Stimulated activated CD4-positive, alpha-beta T cell treated with anti-CD3 and anti-CD28 coated beads, Interleukin-4, amount 100 ng/mL, for 4 hours (primary cell): Measurements from ENCODE around the gene HBM.
"Not testable (repeated sequence)": the region's sequence is repeated elsewhere in the genome, so short reads cannot be mapped to it uniquely, and the experiment has no call there.

Experiments
- DNase-seq, 2 experiments: peaks; one replicate each; pipeline ENCODE4 v3.0.0-alpha.2; 2020

Gene HBM

DNA sequence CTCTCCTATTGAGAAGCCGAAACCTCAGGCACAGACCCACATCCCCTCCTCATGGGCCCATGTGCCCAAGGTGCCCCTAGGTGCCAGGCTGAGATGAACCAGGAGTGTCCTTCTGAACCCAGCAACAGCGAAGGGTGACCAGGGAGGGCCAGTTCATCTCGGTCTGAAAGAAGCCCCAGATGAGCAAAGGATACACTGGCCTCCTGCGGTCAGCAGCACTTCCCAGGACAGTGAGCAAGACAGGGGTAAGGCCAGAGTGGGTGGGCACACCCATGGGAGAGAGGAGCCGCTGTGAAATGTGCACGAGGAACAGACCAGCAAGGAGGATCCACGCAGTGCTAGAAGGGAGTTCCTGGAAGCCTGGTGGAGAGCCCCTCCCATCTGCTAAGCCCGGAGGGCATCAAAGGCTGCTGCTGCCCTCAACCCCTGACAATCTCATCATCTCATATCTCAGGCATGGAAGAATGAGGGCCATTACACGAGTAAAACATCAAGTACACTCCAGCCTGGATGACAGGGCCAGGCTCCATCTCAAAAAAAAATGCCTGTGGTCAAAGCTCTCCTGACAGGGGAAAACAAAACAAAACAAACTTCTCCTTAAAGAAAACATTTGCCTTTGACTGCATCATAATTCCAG lies 16.6 kb upstream of the HBM start:
- DNase-seq: no peak

GRCh38 chr16:152141-153128 lies 13.3 kb upstream of the HBM start, which contains the start of gene HBZ:
HBZ (plus strand) TSS chr16:152644; CDS start chr16:152910, 266 bp downstream.
- no peak for DNase-seq

DNA sequence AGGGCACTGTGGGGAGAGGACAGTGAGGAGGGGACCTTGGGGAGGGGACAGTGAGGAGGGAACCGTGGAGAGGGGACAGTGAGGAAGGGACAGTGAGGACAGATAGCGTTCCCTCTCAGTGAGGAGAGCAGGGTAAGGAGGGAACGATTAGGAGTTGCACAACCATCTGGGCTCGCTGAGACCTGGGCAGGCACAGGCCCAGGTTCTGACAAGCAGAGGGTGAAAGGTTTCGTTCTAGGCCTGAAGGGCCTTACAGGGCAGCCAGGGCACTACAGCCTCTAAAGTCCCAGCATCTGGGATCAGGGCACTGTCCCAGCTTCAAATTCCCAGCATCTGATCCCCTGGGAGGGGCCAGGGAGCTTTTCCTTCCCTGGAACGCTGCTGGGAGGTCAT lies 12.7 kb upstream of the HBM start:
- not testable (repeated sequence) for DNase-seq

- DNase-seq: not testable (repeated sequence)
Observed at GRCh38 chr16:153550-154216, 12.1 kb upstream of the HBM start.

- no peak for DNase-seq
Observed at GRCh38 chr16:154217-155030, 11.4 kb upstream of the HBM start.

DNA sequence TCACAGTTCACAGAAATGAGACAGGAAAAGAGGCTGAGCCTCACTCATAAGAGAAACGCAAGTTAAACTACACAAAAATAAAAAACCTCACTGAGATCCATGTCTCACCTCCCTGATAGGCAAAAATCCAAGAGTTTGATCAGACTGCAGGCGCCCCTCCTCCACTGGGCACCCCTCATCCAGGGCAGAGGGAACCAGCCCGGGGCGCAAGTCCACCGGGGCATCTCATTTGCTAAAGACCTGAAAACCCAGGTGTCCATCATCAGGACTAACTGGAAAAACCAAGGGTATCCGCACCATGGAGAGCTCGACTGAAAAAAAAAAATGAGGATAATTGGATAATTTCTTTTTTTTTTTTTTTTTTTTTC lies 10.8 kb upstream of the HBM start:
- no peak for DNase-seq

DNA sequence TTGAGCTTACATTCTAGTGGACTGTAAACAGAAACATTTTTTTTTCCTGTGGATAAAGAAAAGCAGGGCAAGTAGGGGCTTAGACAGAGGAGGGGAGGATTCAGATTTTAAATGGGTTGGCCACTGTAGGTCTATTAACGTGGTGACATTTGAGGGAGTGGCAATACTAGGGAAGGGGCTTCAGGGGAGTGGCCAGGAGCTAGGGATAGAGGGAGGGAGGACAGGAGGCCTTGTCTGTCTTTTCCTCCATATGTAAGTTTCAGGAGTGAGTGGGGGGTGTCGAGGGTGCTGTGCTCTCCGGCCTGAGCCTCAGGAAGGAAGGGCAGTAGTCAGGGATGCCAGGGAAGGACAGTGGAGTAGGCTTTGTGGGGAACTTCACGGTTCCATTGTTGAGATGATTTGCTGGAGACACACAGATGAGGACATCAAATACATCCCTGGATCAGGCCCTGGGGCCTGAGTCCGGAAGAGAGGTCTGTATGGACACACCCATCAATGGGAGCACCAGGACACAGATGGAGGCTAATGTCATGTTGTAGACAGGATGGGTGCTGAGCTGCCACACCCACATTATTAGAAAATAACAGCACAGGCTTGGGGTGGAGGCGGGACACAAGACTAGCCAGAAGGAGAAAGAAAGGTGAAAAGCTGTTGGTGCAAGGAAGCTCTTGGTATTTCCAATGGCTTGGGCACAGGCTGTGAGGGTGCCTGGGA lies 6.5 kb upstream of the HBM start:
- no peak for DNase-seq

GRCh38 chr16:160242-160641 lies 5.5 kb upstream of the HBM start:
- DNase-seq: not testable (repeated sequence)

- DNase-seq: no peak
Observed at GRCh38 chr16:160691-161190, 5.0 kb upstream of the HBM start.

DNA sequence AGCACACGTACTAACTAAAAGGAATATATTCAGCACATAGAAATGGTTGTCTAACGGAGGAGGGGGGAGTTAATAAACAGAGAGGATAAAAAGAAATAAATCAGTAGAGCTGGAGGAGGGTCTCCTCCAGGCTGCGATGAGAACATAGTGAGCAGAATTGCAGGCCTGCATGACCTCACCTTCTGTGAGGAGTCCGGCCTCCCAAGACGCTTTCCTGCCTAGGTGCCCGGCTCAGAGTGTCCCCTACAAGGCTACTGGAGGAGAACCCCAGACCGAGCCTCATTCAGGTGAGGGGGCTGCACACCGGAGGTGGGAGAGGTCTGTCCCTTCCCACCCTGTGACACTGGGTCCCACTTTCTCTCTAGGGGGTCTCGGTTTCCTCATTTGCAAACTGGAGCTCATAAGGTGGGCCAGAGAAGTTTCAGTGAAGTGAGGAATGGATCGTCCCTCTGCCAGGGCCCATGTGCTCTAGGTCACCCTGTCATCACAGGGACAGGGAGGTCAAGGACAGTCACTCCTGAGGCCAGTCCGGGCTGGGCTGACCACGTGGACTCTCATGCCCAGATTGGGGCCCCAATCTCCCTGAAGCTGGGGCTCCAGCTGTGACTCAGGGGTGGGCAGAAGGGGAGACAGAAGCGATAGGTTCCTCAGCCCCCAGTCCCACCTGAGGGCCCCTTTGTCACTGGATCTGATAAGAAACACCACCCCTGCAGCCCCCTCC lies 3.3 kb upstream of the HBM start:
- no peak for DNase-seq

GRCh38 chr16:163139-163538 lies 2.6 kb upstream of the HBM start:
- not testable (repeated sequence) for DNase-seq

GRCh38 chr16:163696-164095 lies 2.1 kb upstream of the HBM start:
- not testable (repeated sequence) for DNase-seq

GRCh38 chr16:164134-164823 lies 1.5 kb upstream of the HBM start:
- DNase-seq: not testable (repeated sequence)

GRCh38 chr16:164827-165538 lies 795 bp upstream of the HBM start:
- no peak for DNase-seq

GRCh38 chr16:166375-167121 lies 770 bp downstream of the HBM start:
- DNase-seq: no peak

GRCh38 chr16:167122-167690 lies 1.4 kb downstream of the HBM start:
- no peak for DNase-seq

DNA sequence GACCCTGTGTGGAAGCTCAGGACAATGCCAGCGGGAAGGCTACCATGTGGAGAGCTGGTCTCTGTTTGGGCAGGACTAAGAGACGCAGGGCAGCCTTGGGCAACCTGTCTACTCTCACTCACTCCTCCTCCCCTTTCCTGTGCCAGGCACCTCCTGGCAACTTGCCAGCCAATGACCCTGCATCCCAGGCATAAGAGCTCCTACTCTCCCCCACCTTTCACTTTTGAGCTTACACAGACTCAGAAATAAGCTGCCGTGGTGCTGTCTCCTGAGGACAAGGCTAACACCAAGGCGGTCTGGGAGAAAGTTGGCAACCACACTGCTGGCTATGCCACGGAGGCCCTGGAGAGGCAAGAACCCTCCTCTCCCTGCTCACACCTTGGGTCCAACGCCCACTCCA lies 2.6 kb downstream of the HBM start:
- DNase-seq: no peak

- DNase-seq: no peak
Observed at GRCh38 chr16:169014-169413, 3.2 kb downstream of the HBM start.

- DNase-seq: not testable (repeated sequence)
Observed at GRCh38 chr16:170088-170507, 4.3 kb downstream of the HBM start.
